Muscle layer of duodenum (tissue), 2 donors: ENCODE results near the gene NSD2.
"Not testable (repeated sequence)": the region's sequence is repeated elsewhere in the genome, so short reads cannot be mapped to it uniquely, and the experiment has no call there.

Source experiments
- H3K27ac ChIP-seq: one replicate; pipeline ENCODE4 v1.7.0; 2013; ENCODE audit warnings: mild to moderate bottlenecking, low read length
- H3K27me3 ChIP-seq: one replicate; pipeline ENCODE4 v1.7.0; 2013; ENCODE audit warnings: low read depth, mild to moderate bottlenecking, control low read depth, low read length
- H3K36me3 ChIP-seq, 2 donors: one replicate each; pipeline ENCODE4 v1.7.0; 2013; ENCODE audit warnings: low read length in 2 of 2, control low read depth in 1 of 2, mild to moderate bottlenecking in 1 of 2; ENCODE audit not compliant: insufficient read depth in 2 of 2, control insufficient read depth in 1 of 2
- H3K4me1 ChIP-seq, 2 donors: one replicate each; pipeline ENCODE4 v1.7.0; 2013; ENCODE audit warnings: low read length in 2 of 2, mild to moderate bottlenecking in 2 of 2, control low read depth in 1 of 2, moderate library complexity in 1 of 2; ENCODE audit not compliant: insufficient read depth in 2 of 2, control insufficient read depth in 1 of 2
- H3K4me3 ChIP-seq, 2 donors: one replicate each; pipeline ENCODE4 v1.7.0; 2013; ENCODE audit warnings: low read length in 2 of 2, low read depth in 1 of 2, mild to moderate bottlenecking in 1 of 2
- H3K9me3 ChIP-seq, 2 donors: one replicate each; pipeline ENCODE4 v1.7.0; 2013; ENCODE audit warnings: low read length in 2 of 2, control low read depth in 1 of 2, mild to moderate bottlenecking in 1 of 2; ENCODE audit not compliant: control insufficient read depth in 1 of 2
- donor health status: healthy.

NSD2 gene

DNA sequence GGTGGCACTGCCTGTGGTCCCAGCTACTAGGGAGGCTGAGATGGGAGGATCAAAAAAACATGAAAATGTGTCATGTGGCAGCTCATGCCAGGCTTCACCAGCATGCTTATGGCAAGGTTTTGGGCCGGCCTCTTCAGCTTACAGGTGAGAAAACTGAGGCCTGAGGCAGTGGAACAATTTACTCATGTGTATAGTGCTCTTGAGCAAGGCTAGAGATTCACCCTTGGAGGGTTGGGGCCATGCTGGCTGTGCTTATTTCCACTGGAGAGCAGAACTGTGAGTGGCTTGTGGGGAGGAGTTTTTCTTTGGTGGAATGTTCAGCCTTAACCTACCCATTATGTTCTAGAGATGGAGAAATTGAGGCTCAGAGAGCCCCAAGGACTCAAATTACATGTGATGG, 31.8 kb downstream of the NSD2 start:
- no peaks in the 10 kb centered on the region for H3K27me3 ChIP-seq
- H3K27ac ChIP-seq = no peak overlapping the region
- no peaks in the 10 kb centered on the region for H3K4me1 ChIP-seq
- no peak overlapping the region for H3K4me3 ChIP-seq
- H3K36me3 ChIP-seq = peaks cover 15 to 34% of the 10 kb centered on the region in 2 donors
- no peaks in the 10 kb centered on the region for H3K9me3 ChIP-seq

- H3K27ac ChIP-seq = no peak overlapping the region
- no peak overlapping the region for H3K4me3 ChIP-seq
- no peaks in the 10 kb centered on the region for H3K4me1 ChIP-seq
- no peaks in the 10 kb centered on the region for H3K27me3 ChIP-seq
- peaks cover 15 to 34% of the 10 kb centered on the region in 2 donors for H3K36me3 ChIP-seq
- no peaks in the 10 kb centered on the region for H3K9me3 ChIP-seq
These were observed 32.8 kb downstream of the NSD2 start for GRCh38 chr4:1904042-1904441.

- no peaks in the 10 kb centered on the region for H3K9me3 ChIP-seq
- no peak overlapping the region for H3K4me3 ChIP-seq
- H3K4me1 ChIP-seq = no peaks in the 10 kb centered on the region
- no peak overlapping the region for H3K27ac ChIP-seq
- peaks cover 6 to 20% of the 10 kb centered on the region in 2 donors for H3K36me3 ChIP-seq
- no peaks in the 10 kb centered on the region for H3K27me3 ChIP-seq
These were observed 36.8 kb downstream of the NSD2 start for GRCh38 chr4:1907848-1908525.

DNA sequence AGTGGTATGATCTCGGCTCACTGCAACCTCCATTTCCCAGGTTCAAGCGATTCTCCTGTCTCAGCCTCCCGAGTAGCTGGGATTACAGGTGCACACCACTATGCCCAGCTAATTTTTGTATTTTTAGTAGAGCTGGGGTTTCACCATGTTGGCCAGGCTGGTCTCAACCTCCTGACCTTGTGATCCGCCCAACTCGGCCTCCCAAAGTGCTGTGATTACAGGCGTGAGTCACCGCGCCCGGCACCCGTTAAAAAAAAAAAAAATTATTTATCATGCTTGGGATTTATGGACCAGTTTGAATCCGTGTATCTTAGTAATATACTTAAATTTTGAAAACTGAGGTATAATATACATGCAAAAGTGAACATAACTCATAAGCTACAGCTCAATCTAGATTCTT, 38.5 kb downstream of the NSD2 start:
- not testable (repeated sequence) for H3K27me3 ChIP-seq, H3K27ac ChIP-seq, H3K9me3 ChIP-seq, H3K4me1 ChIP-seq, H3K4me3 ChIP-seq
- peaks cover 0 to 12% of the 10 kb centered on the region in 2 donors for H3K36me3 ChIP-seq

DNA sequence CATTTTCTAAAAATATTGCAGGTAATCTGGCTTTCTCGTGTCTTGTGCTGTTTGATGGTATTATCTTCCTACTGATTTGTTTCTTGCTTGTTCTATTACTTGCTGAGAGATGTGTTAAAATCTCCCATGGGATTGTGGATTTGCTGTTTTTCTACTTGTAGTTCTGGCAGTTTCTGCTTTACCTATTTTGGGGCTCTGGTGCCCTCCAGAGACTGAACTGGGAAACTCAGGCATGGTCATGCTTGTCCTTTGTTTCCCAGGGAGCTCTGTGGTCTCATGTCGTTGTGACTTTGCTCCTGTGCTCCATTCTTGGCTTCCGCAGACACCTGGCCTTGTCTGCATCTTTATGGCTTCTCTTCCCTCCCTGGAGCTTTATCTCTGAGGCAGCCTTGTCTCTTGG, 39.5 kb downstream of the NSD2 start:
- H3K4me1 ChIP-seq = no peaks in the 10 kb centered on the region
- H3K27ac ChIP-seq = no peak overlapping the region

DNA sequence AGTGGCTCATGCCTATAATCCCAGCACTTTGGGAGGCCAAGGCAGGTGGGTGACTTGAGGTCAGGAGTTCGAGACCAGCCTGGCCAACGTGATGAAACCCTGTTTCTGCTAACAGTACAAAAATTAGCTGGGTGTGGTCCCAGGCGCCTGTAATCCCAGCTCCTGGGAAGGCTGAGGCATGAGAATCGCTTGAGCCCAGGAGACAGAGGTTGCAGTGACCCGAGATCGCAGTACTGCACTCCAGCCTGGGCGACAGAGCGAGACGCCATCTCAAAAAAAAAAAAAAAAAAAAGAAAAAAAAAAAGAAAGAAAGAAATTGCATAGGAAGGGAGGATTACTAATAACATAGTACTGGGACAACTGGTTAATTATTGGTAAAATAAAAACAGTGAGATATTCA, 40.1 kb downstream of the NSD2 start:
- H3K27ac ChIP-seq, H3K9me3 ChIP-seq, H3K4me3 ChIP-seq, H3K4me1 ChIP-seq, H3K27me3 ChIP-seq: not testable (repeated sequence)
- H3K36me3 ChIP-seq = peaks cover 0 to 11% of the 10 kb centered on the region in 2 donors

More for the DNA sequence above, 39.5 kb downstream of the NSD2 start:
- Histone ChIP-seq H3K36me3 (peaks cover 0 to 6% of the 10 kb centered on the region in 2 donors), H3K9me3 (no peaks in the 10 kb centered on the region), H3K27me3 (no peaks in the 10 kb centered on the region), H3K4me3 (no peak overlapping the region)

GRCh38 chr4:1922821-1923220, 51.6 kb downstream of the NSD2 start:
- Histone ChIP-seq H3K4me3 (no peak overlapping the region), H3K27me3 (no peaks in the 10 kb centered on the region), H3K9me3 (no peaks in the 10 kb centered on the region), H3K4me1 (no peaks in the 10 kb centered on the region), H3K36me3 (peaks cover 17 to 30% of the 10 kb centered on the region in 2 donors), H3K27ac (no peak overlapping the region)

GRCh38 chr4:1927675-1928074, 56.5 kb downstream of the NSD2 start:
- no peaks in the 10 kb centered on the region for H3K9me3 ChIP-seq
- no peaks in the 10 kb centered on the region for H3K27me3 ChIP-seq
- peaks cover 15 to 17% of the 10 kb centered on the region in 2 donors for H3K36me3 ChIP-seq
- no peak overlapping the region for H3K27ac ChIP-seq
- H3K4me3 ChIP-seq = no peak overlapping the region
- no peaks in the 10 kb centered on the region for H3K4me1 ChIP-seq

GRCh38 chr4:1928356-1929239, 57.4 kb downstream of the NSD2 start:
- Histone ChIP-seq H3K9me3 (no peaks in the 10 kb centered on the region), H3K36me3 (peaks cover 13 to 17% of the 10 kb centered on the region in 2 donors), H3K27ac (no peak overlapping the region)

GRCh38 chr4:1932736-1933135, 61.5 kb downstream of the NSD2 start:
- H3K27ac ChIP-seq = no peak overlapping the region
- no peak overlapping the region for H3K4me3 ChIP-seq
- H3K27me3 ChIP-seq = no peaks in the 10 kb centered on the region
- H3K4me1 ChIP-seq = no peaks in the 10 kb centered on the region
- H3K9me3 ChIP-seq = no peaks in the 10 kb centered on the region
- H3K36me3 ChIP-seq = peaks cover 18 to 36% of the 10 kb centered on the region in 2 donors

More at GRCh38 chr4:1928356-1929239, 57.4 kb downstream of the NSD2 start:
- H3K4me3 ChIP-seq = no peak overlapping the region
- no peaks in the 10 kb centered on the region for H3K27me3 ChIP-seq
- no peaks in the 10 kb centered on the region for H3K4me1 ChIP-seq

- H3K27ac ChIP-seq = no peak overlapping the region
- no peaks in the 10 kb centered on the region for H3K4me1 ChIP-seq
- peaks cover 18 to 39% of the 10 kb centered on the region in 2 donors for H3K36me3 ChIP-seq
- H3K27me3 ChIP-seq = no peaks in the 10 kb centered on the region
- H3K9me3 ChIP-seq = no peaks in the 10 kb centered on the region
- no peak overlapping the region for H3K4me3 ChIP-seq
These were observed 62.5 kb downstream of the NSD2 start for GRCh38 chr4:1933700-1934099.
